ENCODE measurements around the gene TPCN2.

DNA sequence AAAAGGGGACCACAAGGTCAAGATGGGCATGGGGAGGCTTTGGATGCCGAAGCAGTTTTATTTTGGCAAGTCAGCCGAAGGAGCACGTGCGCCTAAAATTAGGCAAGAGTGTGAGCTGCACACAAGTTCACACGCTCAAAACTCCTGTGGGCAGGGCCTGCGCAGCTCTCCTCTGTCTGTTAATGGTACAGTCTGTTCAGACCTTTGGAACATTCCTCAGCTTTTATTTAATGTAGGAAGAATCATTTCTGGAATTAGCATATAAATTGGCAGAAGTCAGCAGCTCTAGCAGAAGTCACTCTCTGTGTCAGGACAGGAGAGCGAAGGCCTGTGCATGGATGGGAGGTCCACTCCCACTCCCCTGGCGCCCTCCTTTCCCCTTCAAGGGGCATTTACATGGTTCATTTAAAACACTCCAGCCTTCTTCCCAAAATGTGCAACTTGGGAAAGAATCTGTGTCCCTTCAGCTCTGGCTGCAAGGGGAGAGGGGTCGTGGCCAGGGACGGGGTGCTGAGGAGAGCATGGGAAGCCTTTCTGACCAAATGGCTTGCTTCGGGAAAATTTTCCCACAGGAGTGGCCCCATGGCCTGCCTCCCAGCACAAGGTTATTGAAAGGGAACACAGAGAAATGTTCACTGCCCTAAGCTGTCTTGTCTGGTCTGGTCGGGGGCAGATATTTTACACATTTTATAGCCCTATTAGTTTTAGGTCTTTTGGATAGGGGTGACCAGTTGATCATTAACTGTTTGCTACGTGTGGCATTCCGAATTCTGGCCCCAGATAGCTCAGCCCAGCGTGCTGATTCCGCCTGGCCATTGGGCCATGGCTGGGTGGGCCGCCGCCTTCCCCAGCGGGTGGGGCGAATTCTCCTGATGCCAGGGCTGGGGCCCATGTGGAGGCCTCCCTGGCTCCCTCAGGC is 63.2 kb downstream of the TPCN2 start:
- TF ChIP-seq, protein P1, sequence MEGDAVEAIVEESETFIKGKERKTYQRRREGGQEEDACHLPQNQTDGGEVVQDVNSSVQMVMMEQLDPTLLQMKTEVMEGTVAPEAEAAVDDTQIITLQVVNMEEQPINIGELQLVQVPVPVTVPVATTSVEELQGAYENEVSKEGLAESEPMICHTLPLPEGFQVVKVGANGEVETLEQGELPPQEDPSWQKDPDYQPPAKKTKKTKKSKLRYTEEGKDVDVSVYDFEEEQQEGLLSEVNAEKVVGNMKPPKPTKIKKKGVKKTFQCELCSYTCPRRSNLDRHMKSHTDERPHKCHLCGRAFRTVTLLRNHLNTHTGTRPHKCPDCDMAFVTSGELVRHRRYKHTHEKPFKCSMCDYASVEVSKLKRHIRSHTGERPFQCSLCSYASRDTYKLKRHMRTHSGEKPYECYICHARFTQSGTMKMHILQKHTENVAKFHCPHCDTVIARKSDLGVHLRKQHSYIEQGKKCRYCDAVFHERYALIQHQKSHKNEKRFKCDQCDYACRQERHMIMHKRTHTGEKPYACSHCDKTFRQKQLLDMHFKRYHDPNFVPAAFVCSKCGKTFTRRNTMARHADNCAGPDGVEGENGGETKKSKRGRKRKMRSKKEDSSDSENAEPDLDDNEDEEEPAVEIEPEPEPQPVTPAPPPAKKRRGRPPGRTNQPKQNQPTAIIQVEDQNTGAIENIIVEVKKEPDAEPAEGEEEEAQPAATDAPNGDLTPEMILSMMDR (IDR thresholded peaks at IDR 0.05 in 2 of 3, conservative IDR thresholded peaks at IDR 0.05 in 1 of 3; ENCODE audit: insufficient read depth in 2 of 3, low read depth in 1 of 3, low read length in 3 of 3) = no peak
- TF ChIP-seq POLR2AphosphoS5 (IDR thresholded peaks at IDR 0.05; ENCODE audit: control insufficient read depth, insufficient read depth, low read depth, low read length) (no peak), BRCA1 (IDR thresholded peaks at IDR 0.05) (no peak), BRCA1 (CRISPR knock-in tag; IDR thresholded peaks at IDR 0.05) (no peak), CHCHD3 (CRISPR knock-in tag; IDR thresholded peaks at IDR 0.05) (no peak)

All from K562 (cell line).